GM20431 (cell line): ENCODE results near the gene ADO.
"Not testable (repeated sequence)": the region's sequence is repeated elsewhere in the genome, so short reads cannot be mapped to it uniquely, and the experiment has no call there.

Source experiments
- in situ Hi-C: fragments of 300-500 bp; cut with MseI, MboI; formaldehyde crosslinking; loops from one replicate; pipeline ENCODE4 v1.15.0; 2020; ENCODE audit warnings: low sequenced_read_pairs; ENCODE audit not compliant: unreplicated experiment

ADO gene

GRCh38 chr10:62804356-62805230 is at the start of gene ADO:
TSS of gene ADO (plus strand) at chr10:62804720. CDS start at chr10:62805060, 340 bp downstream.
- in situ Hi-C loops: no loop called here

- in situ Hi-C loops: no loop called here
These were observed 49.6 kb upstream of the ADO start for GRCh38 chr10:62754963-62755362.

- in situ Hi-C loops: no loop called here
These were observed 48.6 kb upstream of the ADO start for GRCh38 chr10:62755662-62756653.

GRCh38 chr10:62759599-62760175 is 44.8 kb upstream of the ADO start:
- in situ Hi-C loops: no loop called here

GRCh38 chr10:62760401-62760800 is 44.1 kb upstream of the ADO start:
- in situ Hi-C loops: no loop called here

GRCh38 chr10:62761115-62761514 is 43.4 kb upstream of the ADO start:
- in situ Hi-C loops: no loop called here

- in situ Hi-C loops: no loop called here
These were observed 41.4 kb upstream of the ADO start for GRCh38 chr10:62763155-62763554.

- in situ Hi-C loops: no loop called here
These were observed 40.5 kb upstream of the ADO start for GRCh38 chr10:62764011-62764410.

GRCh38 chr10:62765726-62766125 is 38.8 kb upstream of the ADO start:
- in situ Hi-C loops: no loop called here

- in situ Hi-C loops: no loop called here
These were observed 38.1 kb upstream of the ADO start for GRCh38 chr10:62766386-62766785.

GRCh38 chr10:62769574-62770242 is 34.8 kb upstream of the ADO start:
- in situ Hi-C loops: no loop called here

- in situ Hi-C loops: no loop called here
These were observed 32.1 kb upstream of the ADO start for GRCh38 chr10:62772186-62772974.

- in situ Hi-C loops: no loop called here
These were observed 26.4 kb upstream of the ADO start for GRCh38 chr10:62778125-62778524.

- in situ Hi-C loops: no loop called here
These were observed 24.9 kb upstream of the ADO start for GRCh38 chr10:62779487-62780248.

GRCh38 chr10:62784537-62784936 is 20.0 kb upstream of the ADO start:
- in situ Hi-C loops: not testable (repeated sequence)

- in situ Hi-C loops: not testable (repeated sequence)
These were observed 16.2 kb upstream of the ADO start for GRCh38 chr10:62788285-62788684.

- in situ Hi-C loops: no loop called here
These were observed 15.6 kb upstream of the ADO start for GRCh38 chr10:62788861-62789467.

GRCh38 chr10:62790019-62790555 is 14.4 kb upstream of the ADO start:
- in situ Hi-C loops: no loop called here
